ENCODE measurements around the gene RNF222.

RNF222 gene

DNA sequence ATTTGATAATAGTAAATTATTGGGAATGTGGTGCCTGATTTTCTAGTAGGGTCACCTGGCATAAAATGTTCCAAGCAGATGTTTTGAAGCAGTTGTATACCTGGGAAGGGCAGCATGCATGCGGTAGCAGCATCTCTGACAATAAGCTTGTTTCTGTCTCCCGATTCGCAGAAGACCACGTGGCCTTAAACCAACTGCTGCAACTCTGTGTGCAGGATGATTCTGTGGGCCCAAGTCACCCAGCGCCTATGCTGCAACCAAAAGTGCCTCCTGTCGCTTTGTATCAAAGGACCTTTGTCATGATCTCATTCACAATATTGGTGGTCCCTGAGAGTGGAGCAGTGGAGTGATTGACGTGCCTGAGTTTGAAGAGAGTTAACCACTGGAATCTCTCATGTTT, 46.1 kb upstream of the RNF222 start:
- ATAC-seq = no peak
- TF ChIP-seq TOX (CRISPR knock-in tag; IDR thresholded peaks at IDR 0.05; ENCODE audit: borderline replicate concordance) (no peak), ZNF70 (CRISPR knock-in tag; IDR thresholded peaks at IDR 0.05) (no peak), GLIS3 (CRISPR knock-in tag; IDR thresholded peaks at IDR 0.05) (no peak), TSHZ2 (CRISPR knock-in tag; IDR thresholded peaks at IDR 0.05) (no peak), CSDC2 (CRISPR knock-in tag; IDR thresholded peaks at IDR 0.05) (no peak), SNAI2 (CRISPR knock-in tag; IDR thresholded peaks at IDR 0.05) (no peak), ZNF565 (CRISPR knock-in tag; conservative IDR thresholded peaks at IDR 0.05; ENCODE audit: low read depth) (no peak), TCF4 (CRISPR knock-in tag; IDR thresholded peaks at IDR 0.05; ENCODE audit: borderline replicate concordance) (no peak)

- TF ChIP-seq PPARA (CRISPR knock-in tag; IDR thresholded peaks at IDR 0.05; ENCODE audit: borderline replicate concordance) (no peak), CSDC2 (CRISPR knock-in tag; IDR thresholded peaks at IDR 0.05) (no peak), GLIS3 (CRISPR knock-in tag; IDR thresholded peaks at IDR 0.05) (no peak), ARNTL (CRISPR knock-in tag; IDR thresholded peaks at IDR 0.05; ENCODE audit: borderline replicate concordance, low read depth) (no peak), OSR1 (CRISPR knock-in tag; IDR thresholded peaks at IDR 0.05) (no peak), TCF4 (CRISPR knock-in tag; IDR thresholded peaks at IDR 0.05; ENCODE audit: borderline replicate concordance) (no peak), ZNF70 (CRISPR knock-in tag; IDR thresholded peaks at IDR 0.05) (no peak), ZFP3 (CRISPR knock-in tag; IDR thresholded peaks at IDR 0.05) (no peak), TSHZ2 (CRISPR knock-in tag; IDR thresholded peaks at IDR 0.05) (no peak), BACH2 (CRISPR knock-in tag; IDR thresholded peaks at IDR 0.05; ENCODE audit: borderline replicate concordance) (no peak), ESRRG (CRISPR knock-in tag; IDR thresholded peaks at IDR 0.05) (no peak), ZNF565 (CRISPR knock-in tag; conservative IDR thresholded peaks at IDR 0.05; ENCODE audit: low read depth) (no peak)
- ATAC-seq = no peak
Measured at GRCh38 chr17:8442310-8442709, 44.7 kb upstream of the RNF222 start.

GRCh38 chr17:8441690-8442089, 44.1 kb upstream of the RNF222 start:
- ATAC-seq = no peak
- TF ChIP-seq, protein P1, sequence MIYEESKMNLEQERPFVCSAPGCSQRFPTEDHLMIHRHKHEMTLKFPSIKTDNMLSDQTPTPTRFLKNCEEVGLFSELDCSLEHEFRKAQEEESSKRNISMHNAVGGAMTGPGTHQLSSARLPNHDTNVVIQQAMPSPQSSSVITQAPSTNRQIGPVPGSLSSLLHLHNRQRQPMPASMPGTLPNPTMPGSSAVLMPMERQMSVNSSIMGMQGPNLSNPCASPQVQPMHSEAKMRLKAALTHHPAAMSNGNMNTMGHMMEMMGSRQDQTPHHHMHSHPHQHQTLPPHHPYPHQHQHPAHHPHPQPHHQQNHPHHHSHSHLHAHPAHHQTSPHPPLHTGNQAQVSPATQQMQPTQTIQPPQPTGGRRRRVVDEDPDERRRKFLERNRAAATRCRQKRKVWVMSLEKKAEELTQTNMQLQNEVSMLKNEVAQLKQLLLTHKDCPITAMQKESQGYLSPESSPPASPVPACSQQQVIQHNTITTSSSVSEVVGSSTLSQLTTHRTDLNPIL (CRISPR knock-in tag; IDR thresholded peaks at IDR 0.05; ENCODE audit: low read depth) = no peak
- no peak for TF ChIP-seq ZC3H10 (CRISPR knock-in tag; IDR thresholded peaks at IDR 0.05)
- no peak for TF ChIP-seq ISL1 (CRISPR knock-in tag; IDR thresholded peaks at IDR 0.05)
- TF ChIP-seq, protein P2, sequence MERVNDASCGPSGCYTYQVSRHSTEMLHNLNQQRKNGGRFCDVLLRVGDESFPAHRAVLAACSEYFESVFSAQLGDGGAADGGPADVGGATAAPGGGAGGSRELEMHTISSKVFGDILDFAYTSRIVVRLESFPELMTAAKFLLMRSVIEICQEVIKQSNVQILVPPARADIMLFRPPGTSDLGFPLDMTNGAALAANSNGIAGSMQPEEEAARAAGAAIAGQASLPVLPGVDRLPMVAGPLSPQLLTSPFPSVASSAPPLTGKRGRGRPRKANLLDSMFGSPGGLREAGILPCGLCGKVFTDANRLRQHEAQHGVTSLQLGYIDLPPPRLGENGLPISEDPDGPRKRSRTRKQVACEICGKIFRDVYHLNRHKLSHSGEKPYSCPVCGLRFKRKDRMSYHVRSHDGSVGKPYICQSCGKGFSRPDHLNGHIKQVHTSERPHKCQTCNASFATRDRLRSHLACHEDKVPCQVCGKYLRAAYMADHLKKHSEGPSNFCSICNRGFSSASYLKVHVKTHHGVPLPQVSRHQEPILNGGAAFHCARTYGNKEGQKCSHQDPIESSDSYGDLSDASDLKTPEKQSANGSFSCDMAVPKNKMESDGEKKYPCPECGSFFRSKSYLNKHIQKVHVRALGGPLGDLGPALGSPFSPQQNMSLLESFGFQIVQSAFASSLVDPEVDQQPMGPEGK (CRISPR knock-in tag; IDR thresholded peaks at IDR 0.05; ENCODE audit: borderline replicate concordance) = no peak
- TF ChIP-seq ZNF70 (CRISPR knock-in tag; IDR thresholded peaks at IDR 0.05) = no peak
- no peak for TF ChIP-seq CSDC2 (CRISPR knock-in tag; IDR thresholded peaks at IDR 0.05)
- no peak for TF ChIP-seq SNAI2 (CRISPR knock-in tag; IDR thresholded peaks at IDR 0.05)
- no peak for TF ChIP-seq BACH2 (CRISPR knock-in tag; IDR thresholded peaks at IDR 0.05; ENCODE audit: borderline replicate concordance)
- no peak for TF ChIP-seq ZNF565 (CRISPR knock-in tag; conservative IDR thresholded peaks at IDR 0.05; ENCODE audit: low read depth)
- no peak for TF ChIP-seq GLIS3 (CRISPR knock-in tag; IDR thresholded peaks at IDR 0.05)
- TF ChIP-seq TOX (CRISPR knock-in tag; IDR thresholded peaks at IDR 0.05; ENCODE audit: borderline replicate concordance) = no peak
- no peak for TF ChIP-seq ESRRG (CRISPR knock-in tag; IDR thresholded peaks at IDR 0.05)
- no peak for TF ChIP-seq ZFP30 (CRISPR knock-in tag; IDR thresholded peaks at IDR 0.05)
- no peak for TF ChIP-seq OSR1 (CRISPR knock-in tag; IDR thresholded peaks at IDR 0.05)
- TF ChIP-seq ZFP3 (CRISPR knock-in tag; IDR thresholded peaks at IDR 0.05) = no peak
- no peak for TF ChIP-seq ZNF8 (CRISPR knock-in tag; IDR thresholded peaks at IDR 0.05)
- no peak for TF ChIP-seq TSHZ2 (CRISPR knock-in tag; IDR thresholded peaks at IDR 0.05)
- no peak for TF ChIP-seq TCF4 (CRISPR knock-in tag; IDR thresholded peaks at IDR 0.05; ENCODE audit: borderline replicate concordance)
- TF ChIP-seq POU6F1 (CRISPR knock-in tag; IDR thresholded peaks at IDR 0.05; ENCODE audit: borderline replicate concordance, low read depth) = no peak

All from SK-N-SH treated with all-trans-retinoic acid at 6 μM for 48 hours (cell line).